ENCODE data around the gene LIX1.

LIX1 gene

DNA sequence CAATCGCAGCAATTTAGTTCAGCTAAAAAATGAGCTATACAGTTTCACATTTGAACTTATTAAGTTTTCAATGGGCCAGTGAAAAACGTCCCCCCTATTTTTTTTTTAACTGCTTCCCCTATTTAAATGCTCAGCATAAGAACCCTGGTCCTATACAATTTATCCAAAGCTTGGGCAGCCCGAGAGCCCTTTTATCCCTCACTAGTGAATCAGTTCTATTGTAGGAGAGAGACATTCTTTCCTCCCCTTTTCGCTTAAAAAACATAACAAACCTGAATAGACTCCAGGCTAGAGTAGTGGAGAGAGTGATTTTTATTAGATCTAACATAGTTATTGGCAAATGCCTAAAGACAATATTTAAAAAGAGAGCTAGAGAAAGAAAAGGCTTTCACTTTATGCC is 1.4 kb downstream of the LIX1 start:
- no peak for DNase-seq

- DNase-seq = peak; percentile 15
Observed at GRCh38 chr5:97140250-97140649, 2.2 kb downstream of the LIX1 start.

- DNase-seq = no peak
Observed at GRCh38 chr5:97136475-97136874, 5.9 kb downstream of the LIX1 start.

GRCh38 chr5:97135868-97136267 is 6.5 kb downstream of the LIX1 start:
- no peak for DNase-seq

- DNase-seq = no peak
Observed at GRCh38 chr5:97134634-97135033, 7.8 kb downstream of the LIX1 start.

- DNase-seq = no peak
Observed at GRCh38 chr5:97133101-97133500, 9.3 kb downstream of the LIX1 start.

DNA sequence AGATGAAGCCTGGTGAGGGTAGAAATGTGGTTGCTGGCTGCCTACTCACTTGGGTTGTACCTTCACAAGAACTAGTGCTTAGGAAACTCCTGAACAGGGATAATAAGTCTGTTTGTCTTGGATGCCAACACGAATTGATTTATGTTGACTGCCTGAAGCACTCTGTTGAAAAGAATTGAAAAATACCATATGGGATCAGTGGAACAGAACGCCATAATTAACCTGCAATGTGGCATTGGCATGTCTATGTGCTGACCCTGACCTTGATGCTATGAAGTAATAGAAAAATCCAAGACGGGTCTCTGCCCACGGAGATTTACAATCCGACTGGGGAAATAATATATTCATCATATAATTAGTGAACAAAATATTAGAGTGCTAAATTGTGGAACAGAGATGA is 10.5 kb downstream of the LIX1 start:
- peak; percentile 2 for DNase-seq

DNA sequence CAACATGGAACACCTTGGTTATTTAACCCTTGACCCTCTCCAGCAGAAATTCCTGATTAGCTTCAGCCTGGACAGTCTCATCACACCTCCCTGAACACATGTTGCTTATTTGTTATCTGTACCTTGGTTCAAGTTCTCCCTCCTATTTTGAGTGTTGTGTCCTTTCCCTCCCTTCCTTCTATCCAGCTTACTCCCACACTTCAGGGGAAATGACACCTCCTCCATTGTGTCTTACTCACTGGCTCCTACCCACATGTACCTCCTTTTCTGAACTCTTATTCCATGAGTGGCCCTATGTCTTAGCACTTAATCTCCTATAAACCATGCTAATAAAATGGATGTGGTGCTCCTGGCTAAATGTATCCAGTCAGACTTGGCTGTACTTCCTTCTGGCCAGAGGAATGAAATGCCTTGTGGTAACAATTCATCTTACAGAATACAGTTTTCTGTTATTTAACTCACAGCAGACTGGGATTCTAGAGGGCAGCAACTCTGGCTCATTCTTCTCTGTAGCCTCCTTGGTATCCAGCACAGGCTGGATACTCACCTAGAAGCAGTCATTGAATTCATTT is 11.2 kb downstream of the LIX1 start:
- no peak for DNase-seq

- DNase-seq = no peak
Observed at GRCh38 chr5:97127727-97128126, 14.7 kb downstream of the LIX1 start.

GRCh38 chr5:97125125-97125683 is 17.2 kb downstream of the LIX1 start:
- no peak for DNase-seq

DNA sequence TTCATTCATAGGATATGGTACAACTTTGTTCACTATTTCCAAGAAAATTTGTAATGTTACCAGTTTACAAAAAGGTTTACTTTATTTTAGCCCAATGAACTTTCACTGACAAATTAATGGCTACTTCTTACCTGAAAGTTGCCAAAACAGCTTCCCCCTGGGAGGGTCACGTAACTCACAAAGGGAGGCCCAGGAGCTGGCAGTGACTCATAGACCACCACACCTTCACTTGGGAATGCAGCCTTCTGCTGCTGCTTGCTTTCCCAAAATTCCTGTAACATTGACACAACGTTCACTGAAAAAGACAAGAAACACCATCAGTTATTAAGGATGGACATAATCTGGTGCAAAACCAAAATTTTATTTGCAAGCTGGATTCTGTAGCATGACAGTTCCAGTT is 18.1 kb downstream of the LIX1 start:
- DNase-seq = no peak

GRCh38 chr5:97121848-97122247 is 20.6 kb downstream of the LIX1 start:
- no peak for DNase-seq

DNA sequence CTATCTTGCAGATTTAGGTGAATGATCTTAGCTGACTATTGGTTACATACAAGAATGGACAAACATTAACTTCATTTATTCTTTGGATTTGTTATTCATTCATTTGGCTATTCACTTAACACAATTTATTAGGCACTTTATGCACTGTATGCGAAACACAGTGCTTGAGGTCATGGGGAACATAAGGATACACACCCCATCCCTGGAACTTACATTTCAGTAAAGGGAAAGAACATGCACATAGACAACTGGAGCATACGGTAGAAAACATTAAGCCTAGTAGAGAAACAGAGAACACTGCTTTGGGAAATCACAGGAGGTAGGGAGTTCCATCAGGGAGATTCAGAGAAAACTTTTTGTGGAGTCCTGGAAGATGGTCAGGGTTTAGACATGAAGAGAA is 22.2 kb downstream of the LIX1 start:
- no peak for DNase-seq

GRCh38 chr5:97119007-97119390 is 23.4 kb downstream of the LIX1 start:
- DNase-seq = no peak

GRCh38 chr5:97118261-97119006 is 24.0 kb downstream of the LIX1 start:
- DNase-seq = no peak

DNA sequence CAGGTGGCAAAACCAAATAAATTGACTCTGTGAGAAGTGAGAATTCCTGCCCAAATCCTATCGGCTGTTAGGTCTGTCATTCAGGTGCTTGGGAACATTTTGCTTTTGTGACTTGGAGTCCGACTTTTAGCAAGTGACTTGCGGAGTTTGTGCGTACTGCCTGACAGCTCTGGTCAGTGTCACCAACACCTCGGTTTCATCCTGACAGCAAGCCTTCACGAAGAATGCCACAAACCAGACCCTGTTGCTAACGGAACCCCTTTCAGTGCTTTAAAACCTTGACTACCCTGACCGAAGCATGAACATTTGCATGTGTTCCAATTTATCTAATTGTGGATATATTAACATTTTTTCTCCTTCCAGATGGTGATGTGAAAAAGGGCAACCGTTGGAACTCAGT is 26.5 kb downstream of the LIX1 start:
- no peak for DNase-seq

- DNase-seq = no peak
Observed at GRCh38 chr5:97112230-97112629, 30.2 kb downstream of the LIX1 start.

DNA sequence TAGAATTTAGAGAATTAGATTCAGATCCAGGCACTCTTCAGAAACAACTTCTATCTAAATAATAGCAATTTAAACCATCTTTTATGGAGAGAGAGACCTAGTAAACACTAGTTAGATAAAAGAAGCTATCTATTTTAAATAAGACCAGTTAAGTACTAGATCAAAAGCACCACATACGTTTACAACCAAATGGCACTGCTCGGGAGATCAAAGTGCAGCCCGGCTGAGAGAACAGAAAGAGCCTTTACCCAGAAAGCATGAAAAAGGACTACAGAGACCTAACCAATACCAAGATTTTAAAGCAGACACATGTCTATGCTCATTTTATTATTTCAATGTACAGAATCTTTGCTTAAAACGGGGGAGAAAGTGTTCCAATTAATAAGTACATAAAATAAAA is 30.8 kb downstream of the LIX1 start:
- DNase-seq = no peak

GRCh38 chr5:97111004-97111403 is 31.4 kb downstream of the LIX1 start:
- DNase-seq = no peak

DNA sequence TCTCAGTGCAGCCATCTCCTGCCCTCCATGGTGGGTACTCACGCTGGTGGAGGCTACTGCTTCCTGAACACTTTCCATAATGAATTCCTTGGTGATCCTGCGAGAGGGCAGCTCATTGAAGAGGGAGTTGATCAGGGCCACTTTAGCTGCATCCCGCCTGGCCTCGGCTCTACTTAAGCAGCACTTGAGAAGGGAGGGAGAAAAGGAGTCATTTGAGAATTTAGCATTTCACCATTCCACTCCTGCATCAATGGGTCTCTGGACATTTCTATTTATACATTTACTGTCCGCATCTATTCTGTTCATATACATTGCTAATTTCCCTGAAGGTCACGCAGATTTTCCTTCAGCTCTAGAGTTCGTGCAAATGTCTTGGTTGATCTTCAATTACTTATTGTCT is 35.1 kb downstream of the LIX1 start:
- no peak for DNase-seq

DNA sequence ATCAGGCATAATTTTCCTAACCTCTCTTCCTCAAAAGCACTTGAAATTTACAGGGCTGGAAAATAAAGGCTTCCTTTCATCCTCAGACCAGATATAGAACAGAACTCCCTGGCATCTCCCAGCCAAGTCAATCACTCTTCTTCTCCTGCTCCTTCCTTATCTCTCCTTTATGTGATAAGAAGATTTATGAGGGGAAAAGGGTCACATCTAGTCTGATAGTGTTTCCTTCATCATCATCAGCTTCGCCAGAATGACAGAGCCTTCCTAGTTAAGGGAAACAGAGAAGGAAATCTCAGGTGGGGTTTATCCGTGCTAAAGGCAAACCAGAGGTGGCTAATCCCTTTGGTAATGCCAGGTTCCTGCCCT is 36.2 kb downstream of the LIX1 start:
- DNase-seq = no peak

DNA sequence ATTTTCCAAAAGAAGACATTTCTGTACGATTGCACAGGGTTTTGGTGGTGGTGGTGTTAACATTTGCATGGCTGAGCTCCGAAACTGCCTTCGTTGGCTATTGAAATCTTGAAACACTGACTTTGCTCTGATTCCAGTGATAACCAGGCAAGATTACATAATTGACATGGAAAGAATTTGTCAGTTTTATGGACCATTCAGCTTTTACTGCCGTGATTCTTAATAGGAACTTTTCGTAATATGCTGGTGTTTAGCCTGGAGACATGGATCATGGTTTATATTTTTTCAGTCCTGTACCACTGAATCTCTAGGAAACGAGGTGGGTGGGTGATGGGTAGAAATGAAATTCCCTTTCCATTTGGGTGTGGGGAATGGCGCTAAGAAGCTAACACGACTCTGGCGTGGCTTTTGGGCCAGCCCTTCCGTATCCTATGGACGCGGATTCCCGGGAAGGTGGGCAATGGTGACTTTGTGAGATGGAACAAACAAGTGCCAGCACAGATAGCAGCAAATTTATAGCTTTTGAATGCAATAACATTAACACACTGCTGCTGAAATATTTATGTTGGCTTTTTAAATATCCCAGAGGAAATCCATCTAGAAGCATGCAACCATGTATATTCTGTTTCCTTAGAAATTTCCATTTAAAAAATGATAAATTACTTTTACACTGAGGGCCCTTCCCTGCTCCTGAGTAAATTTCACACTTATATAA is 36.8 kb downstream of the LIX1 start:
- no peak for DNase-seq

DNA sequence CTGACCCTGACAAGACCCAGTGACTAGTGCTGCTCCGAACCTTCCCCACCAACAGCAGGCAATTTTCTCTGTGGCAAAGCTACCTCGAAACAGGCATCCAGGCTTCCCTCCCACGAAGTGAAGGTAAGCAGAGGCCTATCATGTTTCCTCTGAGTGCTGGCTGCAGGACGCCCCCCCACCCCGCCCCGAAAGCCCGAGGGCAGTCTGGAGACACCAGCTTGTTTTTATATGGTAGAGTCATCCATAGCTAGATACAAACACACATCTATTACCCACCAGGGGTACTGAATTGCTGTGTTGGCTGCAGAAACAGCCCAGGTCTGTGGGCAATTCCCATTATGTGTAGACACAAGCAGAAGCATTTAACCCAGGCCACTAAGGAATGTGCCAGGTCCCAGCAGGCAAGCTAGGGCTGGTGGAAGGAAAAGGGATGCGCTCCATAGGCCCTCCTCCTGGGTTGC is 40.4 kb downstream of the LIX1 start:
- no peak for DNase-seq
